Panc1 (cell line): ENCODE data around the gene DRAXIN. TPM values are rescaled to one million over a fixed set of nuclear protein-coding genes. Genes with fewer than 3 reads are reported as not detected.

Experiments
- ATAC-seq: fragments of 200-7000 bp; cut with Tn5 transposase; 2 replicates; pipeline ENCODE4 v1.9.1; 2020; ENCODE audit warnings: mild to moderate bottlenecking, moderate library complexity
- BruUV-seq: library from RNA; stranded (reverse); fragments of 400-500 nt; replicated peaks from 2 replicates; lab custom pipeline; 2021; lab: Mats Ljungman, UMichigan
- CTCF ChIA-PET: fragments of 300-600 bp; sonication (Branson Sonifier 250); formaldehyde crosslinking; loops from one replicate; lab custom pipeline; 2022; ENCODE audit warnings: antibody characterized with exemption; lab: Charles Lee
- POLR2A ChIA-PET: fragments of 300-600 bp; sonication (Branson Sonifier 250); formaldehyde crosslinking; loops from one replicate; lab custom pipeline; 2022; ENCODE audit warnings: antibody characterized with exemption; lab: Charles Lee
- DNase-seq: peaks from one replicate; pipeline ENCODE4 v3.0.0-alpha.2; 2010; ENCODE audit warnings: low read depth, low spot score
- H3K27ac ChIP-seq: 2 replicates; pipeline ENCODE4 v1.5.1; 2011; ENCODE audit warnings: mild to moderate bottlenecking, low read length, inconsistent platforms
- H3K27me3 ChIP-seq: fragments of 200-500 bp; sonication (Bioruptor generic); 2 replicates; pipeline ENCODE4 v1.6.0; 2014; ENCODE audit warnings: low read length, inconsistent platforms; ENCODE audit not compliant: control insufficient read depth, insufficient read depth
- H3K36me3 ChIP-seq: fragments of 200-500 bp; sonication (Bioruptor generic); 2 replicates; pipeline ENCODE4 v1.5.1; 2014; ENCODE audit warnings: inconsistent platforms, mild to moderate bottlenecking, low read length, moderate library complexity; ENCODE audit not compliant: control insufficient read depth, insufficient read depth
- H3K4me1 ChIP-seq: 2 replicates; pipeline ENCODE4 v1.5.1; 2011; ENCODE audit warnings: inconsistent platforms, mild to moderate bottlenecking, low read length, moderate library complexity; ENCODE audit not compliant: control insufficient read depth, insufficient read depth
- H3K4me3 ChIP-seq, 2 experiments: 2 replicates each; pipeline ENCODE4 v1.5.1; 2011 to 2012; ENCODE audit warnings: low read depth in 2 of 2, low read length in 2 of 2, mild to moderate bottlenecking in 2 of 2, inconsistent platforms in 1 of 2, moderate library complexity in 1 of 2
- H3K9me3 ChIP-seq: fragments of 200-500 bp; sonication (Bioruptor generic); 2 replicates; pipeline ENCODE4 v1.5.1; 2014; ENCODE audit warnings: low read depth, mild to moderate bottlenecking, inconsistent platforms, low read length, moderate library complexity; ENCODE audit not compliant: control insufficient read depth, insufficient read depth
- CTCF ChIP-seq: fragments of 450-650 bp; IDR thresholded peaks from 2 replicates; pipeline ENCODE4 v1.5.1; 2017; ENCODE audit warnings: mild to moderate bottlenecking
- POLR2AphosphoS5 ChIP-seq: IDR thresholded peaks from 2 replicates; pipeline ENCODE4 v1.6.1; 2012; ENCODE audit warnings: mild to moderate bottlenecking, low read depth, low read length, moderate library complexity
- REST ChIP-seq, 2 experiments: IDR thresholded peaks; 2 replicates each; pipeline ENCODE4 v1.6.1; 2011 to 2012; ENCODE audit warnings: low read depth in 2 of 2, control low read depth in 1 of 2, low read length in 1 of 2, mild to moderate bottlenecking in 1 of 2, moderate library complexity in 1 of 2; ENCODE audit not compliant: insufficient read depth in 1 of 2
- SIN3A ChIP-seq: IDR thresholded peaks from 2 replicates; pipeline ENCODE4 v1.6.1; 2012; ENCODE audit warnings: low read depth, mild to moderate bottlenecking, low read length, moderate library complexity, borderline replicate concordance; ENCODE audit not compliant: insufficient read depth
- TCF7L2 ChIP-seq: IDR thresholded peaks from 2 replicates; pipeline ENCODE4 v1.6.1; 2011; ENCODE audit warnings: mild to moderate bottlenecking, low read depth, low read length, inconsistent platforms
- in situ Hi-C: cut with HindIII; loops from 2 replicates; pipeline ENCODE4 v1.10.0; 2016; ENCODE audit warnings: low sequenced_read_pairs, low pct_unique_long_range_greater_than_20kb
- intact Hi-C: fragments of 100-400 bp; cut with micrococcal nuclease; formaldehyde crosslinking; loops from one replicate; pipeline ENCODE4 v1.10.0; 2022; ENCODE audit not compliant: unreplicated experiment
- total RNA-seq: library from RNA; stranded (reverse); gene quantifications from one replicate; pipeline ENCODE4 v1.2.1, GENCODE V29; 2021; ENCODE audit not compliant: unreplicated experiment

DRAXIN gene
- total RNA-seq, 1 experiment from 2014 or later: 0.13 TPM

- in situ Hi-C loops: no loop called here
- ATAC-seq: 0 out of 2 replicates have a peak, but pooled peaks have one; percentile 3
- BruUV-seq: no TSS peak
- Histone ChIP-seq H3K4me1 (no peaks in the 10 kb centered on the region), H3K9me3 (no peaks in the 10 kb centered on the region), H3K27me3 (no peaks in the 10 kb centered on the region), H3K4me3 (no peak overlapping the region), H3K36me3 (no peaks in the 10 kb centered on the region), H3K27ac (no peak overlapping the region)
- ChIA-PET CTCF (no interaction called here), POLR2A (interaction anchor here (0.5 kb wide), 1 partner anchor 70 kb away, joined by 4 read pairs; no protein-coding TSS in a partner anchor)
- TF ChIP-seq REST (IDR thresholded peaks at IDR 0.05; ENCODE audit: insufficient read depth in 1 of 2, low read depth in 2 of 2, low read length in 1 of 2): no peak
- no peak for TF ChIP-seq POLR2AphosphoS5
- no peak for TF ChIP-seq TCF7L2
- TF ChIP-seq SIN3A: no peak
- TF ChIP-seq CTCF: no peak
- intact Hi-C loops: no loop called here
- no peak for DNase-seq
These were observed 74.9 kb downstream of the DRAXIN start for GRCh38 chr1:11766429-11766776.

GRCh38 chr1:11767922-11768704 is 76.6 kb downstream of the DRAXIN start:
- H3K27me3 ChIP-seq: no peaks in the 10 kb centered on the region
- no peaks in the 10 kb centered on the region for H3K9me3 ChIP-seq
- no peaks in the 10 kb centered on the region for H3K4me1 ChIP-seq
- intact Hi-C loops (no loop called here), in situ Hi-C loops (no loop called here)
- ChIA-PET CTCF (no interaction called here), POLR2A (interaction anchor here (0.5 kb wide), 1 partner anchor 10 kb away, joined by 11 read pairs; no protein-coding TSS in a partner anchor)
- H3K36me3 ChIP-seq: no peaks in the 10 kb centered on the region
- no peak overlapping the region for H3K27ac ChIP-seq
- TF ChIP-seq TCF7L2 (no peak), SIN3A (no peak)
- H3K4me3 ChIP-seq: no peak overlapping the region
- ATAC-seq (no peak), DNase-seq (no peak)
- BruUV-seq: no TSS peak

- DNase-seq: no peak
- intact Hi-C loops (no loop called here), in situ Hi-C loops (no loop called here)
- POLR2A ChIA-PET: no interaction called here
- H3K4me1 ChIP-seq: no peaks in the 10 kb centered on the region
- CTCF ChIA-PET: no interaction called here
- no peak overlapping the region for H3K27ac ChIP-seq
- no peaks in the 10 kb centered on the region for H3K27me3 ChIP-seq
- TF ChIP-seq CTCF (no peak), REST (IDR thresholded peaks at IDR 0.05; ENCODE audit: insufficient read depth in 1 of 2, low read depth in 2 of 2, low read length in 1 of 2) (no peak), SIN3A (no peak), TCF7L2 (no peak), POLR2AphosphoS5 (no peak)
- no peak for ATAC-seq
- no peaks in the 10 kb centered on the region for H3K9me3 ChIP-seq
- no peaks in the 10 kb centered on the region for H3K36me3 ChIP-seq
- no peak overlapping the region for H3K4me3 ChIP-seq
- BruUV-seq: no TSS peak
These were observed 77.3 kb downstream of the DRAXIN start for GRCh38 chr1:11768821-11769220.
